ENCODE results near the gene TMEM185B.

TMEM185B gene

GRCh38 chr2:120222186-120223033 lies 790 bp downstream of the TMEM185B start:
- H3K27me3 ChIP-seq (ENCODE audit: insufficient read depth, poor library complexity, severe bottlenecking): no peaks in the 10 kb centered on the region
- TF ChIP-seq GABPA (IDR thresholded peaks at IDR 0.05; ENCODE audit: low read depth): no peak
- TF ChIP-seq REST (IDR thresholded peaks at IDR 0.05; ENCODE audit: insufficient replicate concordance, low read depth): no peak
- no peak for TF ChIP-seq CTCF (IDR thresholded peaks at IDR 0.05; ENCODE audit: insufficient read depth, low read length)
- TF ChIP-seq SPI1 (IDR thresholded peaks at IDR 0.05; ENCODE audit: borderline replicate concordance, low read depth): no peak
- no peak for TF ChIP-seq POLR2AphosphoS5 (IDR thresholded peaks at IDR 0.05; ENCODE audit: low read depth)
- no peak overlapping the region for H3K27ac ChIP-seq (replicated peaks)
- no peak overlapping the region for H3K4me3 ChIP-seq (replicated peaks; ENCODE audit: insufficient read depth, low read length)
- no peak for DNase-seq (ENCODE audit: low read depth in 1 of 2, low spot score in 1 of 2)

GRCh38 chr2:120221616-120222015 lies 1.6 kb downstream of the TMEM185B start:
- no peak for DNase-seq (ENCODE audit: low read depth in 1 of 2, low spot score in 1 of 2)
- Histone ChIP-seq H3K4me3 (replicated peaks; ENCODE audit: insufficient read depth, low read length) (no peak overlapping the region), H3K27ac (replicated peaks) (no peak overlapping the region), H3K27me3 (ENCODE audit: insufficient read depth, poor library complexity, severe bottlenecking) (no peaks in the 10 kb centered on the region)
- TF ChIP-seq CTCF (IDR thresholded peaks at IDR 0.05; ENCODE audit: insufficient read depth, low read length): no peak
- no peak for TF ChIP-seq REST (IDR thresholded peaks at IDR 0.05; ENCODE audit: insufficient replicate concordance, low read depth)
- TF ChIP-seq SPI1 (IDR thresholded peaks at IDR 0.05; ENCODE audit: borderline replicate concordance, low read depth): no peak
- TF ChIP-seq POLR2AphosphoS5 (IDR thresholded peaks at IDR 0.05; ENCODE audit: low read depth): no peak
- TF ChIP-seq GABPA (IDR thresholded peaks at IDR 0.05; ENCODE audit: low read depth): no peak

GRCh38 chr2:120220756-120221155 lies 2.4 kb downstream of the TMEM185B start:
- no peak overlapping the region for H3K27ac ChIP-seq (replicated peaks)
- TF ChIP-seq SPI1 (IDR thresholded peaks at IDR 0.05; ENCODE audit: borderline replicate concordance, low read depth) (no peak), GABPA (IDR thresholded peaks at IDR 0.05; ENCODE audit: low read depth) (no peak), POLR2AphosphoS5 (IDR thresholded peaks at IDR 0.05; ENCODE audit: low read depth) (no peak), REST (IDR thresholded peaks at IDR 0.05; ENCODE audit: insufficient replicate concordance, low read depth) (no peak), CTCF (IDR thresholded peaks at IDR 0.05; ENCODE audit: insufficient read depth, low read length) (no peak)
- peak in 1 of 2 experiments; percentile 10 for DNase-seq (ENCODE audit: low read depth in 1 of 2, low spot score in 1 of 2)
- no peak overlapping the region for H3K4me3 ChIP-seq (replicated peaks; ENCODE audit: insufficient read depth, low read length)
- H3K27me3 ChIP-seq (ENCODE audit: insufficient read depth, poor library complexity, severe bottlenecking): no peaks in the 10 kb centered on the region

Data from HL-60 (cell line).